GM18507 (cell line): ENCODE data around the gene PCA3.

ENCODE experiments used
- DNase-seq: peaks from one replicate; pipeline ENCODE4 v3.0.0; 2011; ENCODE audit warnings: low read depth; ENCODE audit not compliant: insufficient read length; ENCODE audit errors: extremely low spot score
- FAIRE-seq: peaks from 2 replicates; lab custom pipeline; 2011; peaks lifted over from hg19 to GRCh38; lab: Jason Lieb, UNC

PCA3 gene

GRCh38 chr9:76810377-76810957, 46.2 kb downstream of the PCA3 start:
- no peak for DNase-seq
- FAIRE-seq: peak; percentile 70

- no peak for DNase-seq
Measured at GRCh38 chr9:76812591-76812990, 48.4 kb downstream of the PCA3 start.

GRCh38 chr9:76817489-76817888, 53.3 kb downstream of the PCA3 start:
- FAIRE-seq: no peak
- DNase-seq: no peak

More at GRCh38 chr9:76812591-76812990, 48.4 kb downstream of the PCA3 start:
- FAIRE-seq: no peak

- no peak for FAIRE-seq
- no peak for DNase-seq
Measured at GRCh38 chr9:76818271-76818670, 54.0 kb downstream of the PCA3 start.

DNA sequence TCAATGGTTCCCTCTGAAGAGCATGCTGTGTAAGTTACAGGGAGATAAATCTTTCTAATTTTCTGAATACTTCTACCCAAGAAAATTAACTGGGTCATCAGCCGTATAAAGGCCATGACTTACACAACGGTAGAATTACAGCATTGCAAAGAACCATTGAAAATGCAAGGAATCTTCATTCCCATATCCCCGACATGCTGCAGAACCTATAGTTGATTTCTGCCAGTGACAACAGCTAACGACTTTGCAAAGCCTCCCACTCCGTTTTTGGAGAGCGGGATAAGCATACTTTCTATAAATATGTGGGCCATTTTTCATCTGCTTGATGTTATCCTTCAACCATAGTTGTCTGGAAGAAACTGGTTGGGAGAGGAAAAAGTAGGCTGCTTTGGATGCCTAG, 56.2 kb downstream of the PCA3 start:
- FAIRE-seq: no peak
- DNase-seq: no peak

GRCh38 chr9:76827296-76828080, 63.2 kb downstream of the PCA3 start:
- DNase-seq (no peak), FAIRE-seq (no peak)

DNA sequence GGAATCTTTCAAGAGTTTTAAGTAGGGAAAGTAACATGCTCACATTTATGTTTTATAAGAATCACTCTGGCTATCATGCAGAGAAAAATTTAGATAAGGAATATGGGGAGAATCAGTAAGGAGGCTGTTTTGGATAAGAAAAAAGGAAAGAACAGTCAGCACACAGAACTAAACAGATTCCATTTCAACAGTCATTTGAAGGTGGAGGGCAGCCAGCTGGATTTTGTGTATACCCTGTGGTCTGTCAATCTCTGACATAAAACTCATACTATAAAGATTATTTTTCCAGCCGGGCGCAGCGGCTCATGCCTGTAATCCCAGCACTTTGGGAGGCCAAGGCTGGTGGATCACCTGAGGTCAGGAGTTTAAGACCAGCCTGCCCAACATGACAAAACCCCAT, 64.2 kb downstream of the PCA3 start:
- no peak for DNase-seq
- no peak for FAIRE-seq

DNA sequence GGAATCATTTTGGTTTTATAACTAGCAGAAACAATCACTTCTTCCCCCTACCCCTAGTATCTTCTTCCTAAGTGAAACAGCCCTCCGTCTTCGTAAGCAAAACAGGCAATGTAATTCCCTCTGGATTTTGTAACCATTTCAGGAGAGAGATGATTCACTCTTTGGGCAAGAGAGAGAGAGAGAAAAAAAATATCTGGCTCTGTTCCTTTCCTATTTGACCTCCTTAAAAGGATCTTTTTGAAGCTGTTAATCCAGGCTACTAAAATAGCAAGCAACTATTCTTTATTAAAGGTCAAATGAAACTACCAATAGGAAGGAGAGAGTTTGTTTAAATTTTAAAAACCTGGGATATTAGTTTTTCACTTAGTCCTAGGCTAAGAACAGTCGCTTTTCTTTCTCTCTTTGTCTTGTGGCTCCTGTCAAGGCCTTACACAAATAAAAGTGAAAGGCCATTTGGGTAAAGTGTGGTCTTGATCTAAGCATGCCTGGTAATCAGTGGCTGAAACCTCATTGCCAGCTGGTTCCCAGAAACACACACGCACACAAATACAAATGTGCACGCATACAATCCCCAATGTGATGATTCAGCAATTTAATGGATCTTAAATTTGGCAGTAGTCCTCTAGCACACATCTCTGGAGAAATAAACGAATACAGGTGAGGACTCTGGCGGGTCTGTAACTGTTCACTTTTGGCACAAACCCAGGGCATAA, 71.5 kb downstream of the PCA3 start:
- no peak for FAIRE-seq
- no peak for DNase-seq
